ENCODE results near the gene FCN2. TPM values are rescaled to one million over a fixed set of nuclear protein-coding genes. Genes with fewer than 3 reads are reported as not detected.

FCN2 gene
- polyA plus RNA-seq, 1 donor (not counting 4 experiments of a cell fraction or from before 2014, with no cell fraction given): not detected

GRCh38 chr9:134832471-134832870 lies 48.1 kb upstream of the FCN2 start:
- FAIRE-seq (no peak), DNase-seq (ENCODE audit: low read depth, low spot score) (no peak)
- Histone ChIP-seq H3K36me3 (ENCODE audit: control insufficient read depth in 2 of 2, extremely low read depth in 1 of 2, insufficient read depth in 2 of 2, low read length in 2 of 2) (no peaks in the 10 kb centered on the region), H3K27me3 (ENCODE audit: control insufficient read depth, extremely low read depth, insufficient read depth, low read length) (no peaks in the 10 kb centered on the region), H2AFZ (ENCODE audit: control insufficient read depth, low read length) (no peak overlapping the region), H4K20me1 (ENCODE audit: control insufficient read depth, extremely low read depth, insufficient read depth, low read length) (no peaks in the 10 kb centered on the region), H3K27ac (ENCODE audit: control insufficient read depth, insufficient read depth, low read length) (no peak overlapping the region), H3K9me3 (ENCODE audit: control insufficient read depth, low read depth, low read length) (no peaks in the 10 kb centered on the region), H3K9ac (ENCODE audit: control insufficient read depth, extremely low read depth, insufficient read depth, low read length) (no peak overlapping the region), H3K79me2 (ENCODE audit: control insufficient read depth, insufficient read depth, low read length) (no peaks in the 10 kb centered on the region), H3K9me1 (ENCODE audit: control insufficient read depth, extremely low read depth, insufficient read depth, low read length) (no peaks in the 10 kb centered on the region), H3K4me1 (ENCODE audit: control insufficient read depth, extremely low read depth, insufficient read depth, low read length) (no peaks in the 10 kb centered on the region), H3K4me2 (ENCODE audit: control insufficient read depth, extremely low read depth, insufficient read depth, low read depth, low read length) (no peak overlapping the region), H3K4me3 (ENCODE audit: control insufficient read depth in 2 of 3, extremely low read depth in 1 of 3, insufficient read depth in 2 of 3, low read depth in 1 of 3, low read length in 3 of 3) (no peak overlapping the region)
- no peak for TF ChIP-seq EZH2 (IDR thresholded peaks at IDR 0.05; ENCODE audit: low read length)
- no peak for TF ChIP-seq CTCF (optimal IDR thresholded peaks at IDR 0.05 in 1 of 3, IDR thresholded peaks at IDR 0.05 in 1 of 3, conservative IDR thresholded peaks at IDR 0.05 in 1 of 3; ENCODE audit: extremely low read depth in 1 of 3, insufficient read depth in 2 of 3, low read length in 3 of 3)
- dilution Hi-C loops (cut with MboI; ENCODE audit: extremely low pct_ligation_motif_present, low sequenced_read_pairs): no loop called here

GRCh38 chr9:134833294-134833880 lies 47.2 kb upstream of the FCN2 start:
- Histone ChIP-seq H3K27me3 (ENCODE audit: control insufficient read depth, extremely low read depth, insufficient read depth, low read length) (no peaks in the 10 kb centered on the region), H3K79me2 (ENCODE audit: control insufficient read depth, insufficient read depth, low read length) (no peaks in the 10 kb centered on the region), H3K27ac (ENCODE audit: control insufficient read depth, insufficient read depth, low read length) (no peak overlapping the region), H3K36me3 (ENCODE audit: control insufficient read depth in 2 of 2, extremely low read depth in 1 of 2, insufficient read depth in 2 of 2, low read length in 2 of 2) (no peaks in the 10 kb centered on the region), H3K9ac (ENCODE audit: control insufficient read depth, extremely low read depth, insufficient read depth, low read length) (no peak overlapping the region), H3K4me1 (ENCODE audit: control insufficient read depth, extremely low read depth, insufficient read depth, low read length) (no peaks in the 10 kb centered on the region), H4K20me1 (ENCODE audit: control insufficient read depth, extremely low read depth, insufficient read depth, low read length) (no peaks in the 10 kb centered on the region), H3K4me2 (ENCODE audit: control insufficient read depth, extremely low read depth, insufficient read depth, low read depth, low read length) (no peak overlapping the region), H3K9me1 (ENCODE audit: control insufficient read depth, extremely low read depth, insufficient read depth, low read length) (no peaks in the 10 kb centered on the region), H2AFZ (ENCODE audit: control insufficient read depth, low read length) (no peak overlapping the region), H3K4me3 (ENCODE audit: control insufficient read depth in 2 of 3, extremely low read depth in 1 of 3, insufficient read depth in 2 of 3, low read depth in 1 of 3, low read length in 3 of 3) (no peak overlapping the region), H3K9me3 (ENCODE audit: control insufficient read depth, low read depth, low read length) (no peaks in the 10 kb centered on the region)
- dilution Hi-C loops (cut with MboI; ENCODE audit: extremely low pct_ligation_motif_present, low sequenced_read_pairs): no loop called here
- DNase-seq (ENCODE audit: low read depth, low spot score): no peak
- no peak for TF ChIP-seq CTCF (optimal IDR thresholded peaks at IDR 0.05 in 1 of 3, IDR thresholded peaks at IDR 0.05 in 1 of 3, conservative IDR thresholded peaks at IDR 0.05 in 1 of 3; ENCODE audit: extremely low read depth in 1 of 3, insufficient read depth in 2 of 3, low read length in 3 of 3)
- no peak for TF ChIP-seq EZH2 (IDR thresholded peaks at IDR 0.05; ENCODE audit: low read length)
- FAIRE-seq: no peak

Measured in keratinocyte (primary cell).